Endothelial cell (in vitro differentiated cells): Measurements from ENCODE around the gene FFAR1. TPM values are rescaled to one million over a fixed set of nuclear protein-coding genes. Genes with fewer than 3 reads are reported as not detected.

ENCODE experiments used
- DNase-seq: peaks from one replicate; pipeline ENCODE4 v3.0.0; 2021; ENCODE audit warnings: low spot score
- H3K27ac Mint-ChIP-seq: one replicate; pipeline ENCODE4 v1.8.0; 2021; ENCODE audit warnings: mixed read lengths, inconsistent platforms; ENCODE audit not compliant: unreplicated experiment
- H3K27me3 Mint-ChIP-seq: one replicate; pipeline ENCODE4 v1.8.0; 2021; ENCODE audit warnings: mild to moderate bottlenecking, moderate library complexity, mixed read lengths, inconsistent platforms; ENCODE audit not compliant: unreplicated experiment
- H3K36me3 Mint-ChIP-seq: one replicate; pipeline ENCODE4 v1.8.0; 2021; ENCODE audit warnings: mild to moderate bottlenecking, low read depth, mixed read lengths, inconsistent platforms; ENCODE audit not compliant: unreplicated experiment
- H3K4me1 Mint-ChIP-seq: one replicate; pipeline ENCODE4 v1.8.0; 2021; ENCODE audit warnings: mild to moderate bottlenecking, mixed read lengths, inconsistent platforms; ENCODE audit not compliant: unreplicated experiment
- H3K4me3 Mint-ChIP-seq: one replicate; pipeline ENCODE4 v1.8.0; 2021; ENCODE audit warnings: mild to moderate bottlenecking, mixed read lengths, inconsistent platforms; ENCODE audit not compliant: unreplicated experiment
- H3K9me3 Mint-ChIP-seq: one replicate; pipeline ENCODE4 v1.8.0; 2021; ENCODE audit warnings: mixed read lengths, inconsistent platforms; ENCODE audit not compliant: unreplicated experiment
- CTCF ChIP-seq: fragments of 200-600 bp; sonication (generic); IDR thresholded peaks from one replicate; pipeline ENCODE4 v1.5.0; 2021; ENCODE audit warnings: antibody characterized with exemption; ENCODE audit not compliant: unreplicated experiment
- total RNA-seq: library from RNA; stranded (reverse); fragmentation: NEBNext Ultra II Directional; extraction: Animal tissue kit (Norgen Biotek cat#: 25700); gene quantifications from one replicate; pipeline ENCODE4 v1.2.1, GENCODE V29; 2021; ENCODE audit not compliant: unreplicated experiment

Gene FFAR1
- total RNA-seq, 1 donor from 2014 or later, result not detected

GRCh38 chr19:35341565-35342225, 6.0 kb upstream of the FFAR1 start:
- Mint-ChIP-seq H3K4me3 (no peak overlapping the region), H3K4me1 (no peaks in the 10 kb centered on the region), H3K36me3 (no peaks in the 10 kb centered on the region), H3K27me3 (peaks cover 4% of the 10 kb centered on the region), H3K9me3 (no peaks in the 10 kb centered on the region), H3K27ac (no peak overlapping the region)
- DNase-seq, result no peak
- TF ChIP-seq CTCF, result no peak

GRCh38 chr19:35342430-35342829, 5.3 kb upstream of the FFAR1 start:
- Mint-ChIP-seq H3K9me3 (no peaks in the 10 kb centered on the region), H3K27me3 (peaks cover 5% of the 10 kb centered on the region), H3K27ac (no peak overlapping the region), H3K4me1 (peaks cover 6% of the 10 kb centered on the region), H3K36me3 (no peaks in the 10 kb centered on the region), H3K4me3 (no peak overlapping the region)
- no peak for TF ChIP-seq CTCF
- no peak for DNase-seq

- Mint-ChIP-seq H3K36me3 (no peaks in the 10 kb centered on the region), H3K27me3 (peaks cover 10% of the 10 kb centered on the region), H3K4me1 (peaks cover 8% of the 10 kb centered on the region), H3K27ac (no peak overlapping the region), H3K4me3 (no peak overlapping the region), H3K9me3 (no peaks in the 10 kb centered on the region)
- no peak for DNase-seq
- TF ChIP-seq CTCF, result no peak
These were observed 3.1 kb upstream of the FFAR1 start for GRCh38 chr19:35344511-35345031.

GRCh38 chr19:35345671-35346111, 2.0 kb upstream of the FFAR1 start:
- no peaks in the 10 kb centered on the region for H3K9me3 Mint-ChIP-seq
- H3K4me1 Mint-ChIP-seq, result peaks cover 10% of the 10 kb centered on the region
- H3K27me3 Mint-ChIP-seq, result peaks cover 11% of the 10 kb centered on the region
- no peak overlapping the region for H3K27ac Mint-ChIP-seq
- DNase-seq, result no peak
- H3K4me3 Mint-ChIP-seq, result no peak overlapping the region
- no peak for TF ChIP-seq CTCF
- H3K36me3 Mint-ChIP-seq, result no peaks in the 10 kb centered on the region
